Endothelial cell of umbilical vein (primary cell): ENCODE results near the gene SYNE1. TPM values are rescaled to one million over a fixed set of nuclear protein-coding genes. Genes with fewer than 3 reads are reported as not detected.

Experiments used
- BruUV-seq: library from RNA; stranded (reverse); fragments of 400-500 nt; replicated peaks from 2 replicates; lab custom pipeline; 2021; lab: Mats Ljungman, UMichigan
- CTCF ChIA-PET: fragments of 300-600, 350-600 bp; sonication (Branson Sonifier 250); formaldehyde crosslinking; loops from one replicate; lab custom pipeline; 2021; ENCODE audit warnings: antibody characterized with exemption, inconsistent platforms; lab: Charles Lee
- POLR2A ChIA-PET: fragments of 300-600, 350-600 bp; sonication (Branson Sonifier 250); formaldehyde crosslinking; loops from one replicate; lab custom pipeline; 2021; ENCODE audit warnings: antibody characterized with exemption, inconsistent platforms; lab: Charles Lee
- DNase-seq: peaks from one replicate; pipeline ENCODE4 v3.0.0-alpha.2; 2011; ENCODE audit warnings: low read depth, low spot score
- FAIRE-seq: peaks from 2 replicates; lab custom pipeline; 2011; peaks lifted over from hg19 to GRCh38; lab: Jason Lieb, UNC
- H2AFZ ChIP-seq: 2 replicates; pipeline ENCODE4 v1.6.0; 2012; ENCODE audit warnings: low read depth, low read length, control low read depth, inconsistent platforms
- H3K27ac ChIP-seq: 2 replicates; pipeline ENCODE4 v1.5.1; 2011; ENCODE audit warnings: low read depth, mild to moderate bottlenecking, control low read depth, low read length, moderate library complexity; ENCODE audit not compliant: insufficient read depth
- H3K27me3 ChIP-seq, 2 experiments: 2 replicates each; pipeline versions ENCODE4 v1.6.0 to v1.6.1; 2011; ENCODE audit warnings: low read length in 2 of 2, mixed read lengths in 1 of 2; ENCODE audit not compliant: control insufficient read depth in 2 of 2, insufficient read depth in 2 of 2
- H3K36me3 ChIP-seq, 2 experiments: 2 replicates in 1 of 2; 3 replicates in 1 of 2; pipeline ENCODE4 v1.5.1; 2011; ENCODE audit warnings: low read length in 2 of 2, mild to moderate bottlenecking in 1 of 2, moderate library complexity in 1 of 2; ENCODE audit not compliant: control insufficient read depth in 2 of 2, insufficient read depth in 2 of 2; ENCODE audit errors: extremely low read depth in 1 of 2
- H3K4me1 ChIP-seq: 3 replicates; pipeline ENCODE4 v1.5.1; 2011; ENCODE audit warnings: mild to moderate bottlenecking, low read length; ENCODE audit not compliant: control insufficient read depth, insufficient read depth; ENCODE audit errors: extremely low read depth
- H3K4me2 ChIP-seq: 2 replicates; pipeline ENCODE4 v1.6.1; 2011; ENCODE audit warnings: low read length, control low read depth, mixed read lengths; ENCODE audit not compliant: insufficient read depth
- H3K4me3 ChIP-seq, 3 experiments: fragments of 200-600 bp in 1 of 3; sonication (generic), shearing (Covaris generic) in 1 of 3; replicated peaks in 1 of 3; 2 replicates each; pipeline ENCODE4 v1.5.1; 2011 to 2016; ENCODE audit warnings: control low read depth in 3 of 3, low read length in 3 of 3, mild to moderate bottlenecking in 2 of 3, inconsistent platforms in 1 of 3, low read depth in 1 of 3, moderate library complexity in 1 of 3; ENCODE audit not compliant: insufficient read depth in 1 of 3
- H3K79me2 ChIP-seq: 2 replicates; pipeline ENCODE4 v1.6.0; 2012; ENCODE audit warnings: low read length, inconsistent platforms; ENCODE audit not compliant: control insufficient read depth, insufficient read depth
- H3K9ac ChIP-seq: replicated peaks from 2 replicates; pipeline ENCODE3; 2011; ENCODE audit warnings: low read length, control low read depth; ENCODE audit not compliant: insufficient read depth; ENCODE audit errors: extremely low read depth
- H3K9me1 ChIP-seq: replicated peaks from 3 replicates; pipeline ENCODE4 v1.6.0; 2011; ENCODE audit warnings: mild to moderate bottlenecking, low read length; ENCODE audit not compliant: control insufficient read depth, insufficient read depth; ENCODE audit errors: extremely low read depth
- H3K9me3 ChIP-seq: replicated peaks from 2 replicates; pipeline ENCODE4 v1.5.1; 2012; ENCODE audit warnings: low read length, inconsistent platforms; ENCODE audit not compliant: control insufficient read depth, insufficient read depth
- H4K20me1 ChIP-seq: replicated peaks from 2 replicates; pipeline ENCODE3; 2011; ENCODE audit warnings: mild to moderate bottlenecking, low read length; ENCODE audit not compliant: control insufficient read depth, insufficient read depth; ENCODE audit errors: extremely low read depth
- CTCF ChIP-seq, 2 donors: IDR thresholded peaks; 1 replicate in 1 of 2; 2 replicates in 1 of 2; pipeline ENCODE4 v1.5.1; 2011; ENCODE audit warnings: low read length in 2 of 2, mild to moderate bottlenecking in 2 of 2, moderate library complexity in 2 of 2, control low read depth in 1 of 2, inconsistent platforms in 1 of 2, low read depth in 1 of 2; ENCODE audit not compliant: insufficient read depth in 1 of 2; ENCODE audit errors: extremely low read depth in 1 of 2
- EZH2 ChIP-seq: IDR thresholded peaks from 2 replicates; pipeline ENCODE4 v1.6.1; 2012; ENCODE audit warnings: borderline replicate concordance, low read depth, mild to moderate bottlenecking, moderate library complexity, low read length, inconsistent platforms; ENCODE audit not compliant: severe bottlenecking
- FOS ChIP-seq: IDR thresholded peaks from 2 replicates; pipeline ENCODE4 v1.6.1; 2011; ENCODE audit warnings: mild to moderate bottlenecking, low read length, moderate library complexity, borderline replicate concordance; ENCODE audit not compliant: insufficient read depth
- GATA2 ChIP-seq: IDR thresholded peaks from 2 replicates; pipeline ENCODE4 v1.7.0; 2011; ENCODE audit warnings: low read depth, mild to moderate bottlenecking, moderate library complexity, mixed read lengths, low read length; ENCODE audit not compliant: insufficient read length, insufficient read depth
- JUN ChIP-seq: IDR thresholded peaks from 2 replicates; pipeline ENCODE4 v1.6.1; 2011; ENCODE audit warnings: borderline replicate concordance, low read depth; ENCODE audit not compliant: insufficient read length, insufficient read depth
- MAX ChIP-seq: IDR thresholded peaks from 2 replicates; pipeline ENCODE4 v1.6.1; 2011; ENCODE audit not compliant: insufficient read depth, insufficient read length
- MYC ChIP-seq: IDR thresholded peaks from one replicate; pipeline ENCODE4 v1.6.1; 2011; ENCODE audit warnings: mild to moderate bottlenecking, low read depth, low read length
- POLR2A ChIP-seq: IDR thresholded peaks from 2 replicates; pipeline ENCODE4 v1.6.1; 2012; ENCODE audit warnings: low read depth, mild to moderate bottlenecking, control low read depth, low read length
- POLR2AphosphoS5 ChIP-seq: IDR thresholded peaks from 2 replicates; pipeline ENCODE4 v1.6.1; 2012; ENCODE audit warnings: low read depth, mild to moderate bottlenecking, control low read depth, low read length, moderate library complexity; ENCODE audit not compliant: insufficient read depth
- dilution Hi-C: fragments of 300-500 bp; cut with MboI; formaldehyde crosslinking; loops from one replicate; pipeline ENCODE4 v1.15.0; 2019; ENCODE audit warnings: low sequenced_read_pairs; ENCODE audit not compliant: extremely low pct_ligation_motif_present
- intact Hi-C: fragments of 100-400 bp; cut with micrococcal nuclease; formaldehyde crosslinking; loops from one replicate; pipeline ENCODE4 v1.10.0; 2022
- polyA plus RNA-seq, 4 experiments: library from polyadenylated mRNA; depleted of rRNA in 3 of 4; stranded (reverse) in 3 of 4; unstranded in 1 of 4; fragments of >200 nt; gene quantifications; 2 replicates each; pipeline versions ENCODE4 v1.2.1 to v1.2.3, GENCODE V29; 2011 to 2012; ENCODE audit warnings: missing spikeins in 1 of 4
- total RNA-seq: library from RNA; stranded (reverse); gene quantifications from 2 replicates; pipeline ENCODE4 v1.2.3, GENCODE V29; 2021

Gene SYNE1
- total and polyA plus RNA-seq, 2 donors (not counting 3 experiments of a cell fraction or from before 2014, with no cell fraction given) = 26.5 to 52.3 TPM

- intact Hi-C loops (no loop called here), dilution Hi-C loops (no loop called here)
- H3K4me1 ChIP-seq = no peaks in the 10 kb centered on the region
- no peak for FAIRE-seq
- no peaks in the 10 kb centered on the region for H3K27me3 ChIP-seq
- H3K9me3 ChIP-seq = no peaks in the 10 kb centered on the region
- no peak overlapping the region for H3K27ac ChIP-seq
- ChIA-PET POLR2A (no interaction called here), CTCF (interaction anchor here (0.6 kb wide), 1 partner anchor 1048 kb away, joined by 3 read pairs; no protein-coding TSS in a partner anchor)
- H3K4me2 ChIP-seq = no peak overlapping the region
- no peak overlapping the region for H3K4me3 ChIP-seq
- no peaks in the 10 kb centered on the region for H4K20me1 ChIP-seq
- DNase-seq = no peak
- no peaks in the 10 kb centered on the region for H3K36me3 ChIP-seq
- no peak overlapping the region for H3K9ac ChIP-seq
- H2AFZ ChIP-seq = no peak overlapping the region
- TF ChIP-seq CTCF (IDR thresholded peaks at IDR 0.05; ENCODE audit: extremely low read depth in 1 of 2, insufficient read depth in 1 of 2, low read depth in 1 of 2, low read length in 2 of 2) = no peak
- no peak for TF ChIP-seq POLR2A
- no peak for TF ChIP-seq MAX
- no peak for TF ChIP-seq FOS
- BruUV-seq = no TSS peak
- H3K9me1 ChIP-seq = no peaks in the 10 kb centered on the region
- H3K79me2 ChIP-seq = no peaks in the 10 kb centered on the region
Measured at GRCh38 chr6:152540381-152540780, 96.8 kb downstream of the SYNE1 start.

GRCh38 chr6:152534541-152534940 is 102.6 kb downstream of the SYNE1 start:
- no TSS peak for BruUV-seq
- H3K9ac ChIP-seq = no peak overlapping the region
- ChIA-PET POLR2A (no interaction called here), CTCF (interaction anchor here (2.2 kb wide), 1 partner anchor 27 kb away, joined by 7 read pairs; no protein-coding TSS in a partner anchor)
- no peaks in the 10 kb centered on the region for H3K9me3 ChIP-seq
- no peaks in the 10 kb centered on the region for H3K27me3 ChIP-seq
- intact Hi-C loops (no loop called here), dilution Hi-C loops (no loop called here)
- DNase-seq (no peak), FAIRE-seq (no peak)
- no peaks in the 10 kb centered on the region for H3K36me3 ChIP-seq
- H4K20me1 ChIP-seq = no peaks in the 10 kb centered on the region
- TF ChIP-seq MAX (no peak), CTCF (IDR thresholded peaks at IDR 0.05; ENCODE audit: extremely low read depth in 1 of 2, insufficient read depth in 1 of 2, low read depth in 1 of 2, low read length in 2 of 2) (no peak), JUN (no peak), FOS (no peak), GATA2 (no peak), POLR2A (no peak), EZH2 (no peak), POLR2AphosphoS5 (no peak), MYC (no peak)
- H2AFZ ChIP-seq = no peak overlapping the region
- no peaks in the 10 kb centered on the region for H3K79me2 ChIP-seq
- H3K4me2 ChIP-seq = no peak overlapping the region
- H3K4me1 ChIP-seq = no peaks in the 10 kb centered on the region
- H3K9me1 ChIP-seq = no peaks in the 10 kb centered on the region
- H3K4me3 ChIP-seq = no peak overlapping the region
- no peak overlapping the region for H3K27ac ChIP-seq
